Parathyroid adenoma (tissue), 2 donors: Measurements from ENCODE around the gene SAA1.
"Not testable (repeated sequence)": the region's sequence is repeated elsewhere in the genome, so short reads cannot be mapped to it uniquely, and the experiment has no call there.

Experiments used
- H2AFZ ChIP-seq: fragments of 300-600 bp; sonication (generic); one replicate; pipeline ENCODE4 v1.7.0; 2017; ENCODE audit warnings: antibody characterized with exemption, mild to moderate bottlenecking
- H3K27ac ChIP-seq: fragments of 300-600 bp; sonication (generic); one replicate; pipeline ENCODE4 v1.7.0; 2017
- H3K27me3 ChIP-seq: fragments of 300-600 bp; sonication (generic); one replicate; pipeline ENCODE4 v1.7.0; 2017; ENCODE audit warnings: low read length; ENCODE audit not compliant: control insufficient read depth, insufficient read depth
- H3K36me3 ChIP-seq: fragments of 300-600 bp; sonication (generic); one replicate; pipeline ENCODE4 v1.7.0; 2017; ENCODE audit warnings: low read length; ENCODE audit not compliant: control insufficient read depth, insufficient read depth
- H3K4me1 ChIP-seq: fragments of 300-600 bp; sonication (generic); one replicate; pipeline ENCODE4 v1.7.0; 2017; ENCODE audit warnings: control low read depth
- H3K4me2 ChIP-seq: fragments of 300-600 bp; sonication (generic); one replicate; pipeline ENCODE4 v1.7.0; 2017; ENCODE audit warnings: low read length
- H3K4me3 ChIP-seq: fragments of 300-600 bp; sonication (generic); one replicate; pipeline ENCODE4 v1.7.0; 2017; ENCODE audit warnings: low read depth, low read length
- H3K79me2 ChIP-seq: fragments of 300-600 bp; sonication (generic); one replicate; pipeline ENCODE4 v1.7.0; 2017; ENCODE audit warnings: control low read depth
- H3K9ac ChIP-seq: fragments of 300-600 bp; sonication (generic); one replicate; pipeline ENCODE4 v1.7.0; 2017; ENCODE audit warnings: mild to moderate bottlenecking
- H3K9me3 ChIP-seq: fragments of 300-600 bp; sonication (generic); one replicate; pipeline ENCODE4 v1.7.0; 2017; ENCODE audit warnings: low read length; ENCODE audit not compliant: control insufficient read depth
- TF ChIP-seq, protein P1 (sequence below): fragments of 300-600 bp; sonication (generic); IDR thresholded peaks from one replicate; pipeline ENCODE4 v1.7.0; 2017; ENCODE audit warnings: antibody characterized with exemption, mild to moderate bottlenecking
- donor health status: primary hyperparathyroidism.

SAA1 gene

DNA sequence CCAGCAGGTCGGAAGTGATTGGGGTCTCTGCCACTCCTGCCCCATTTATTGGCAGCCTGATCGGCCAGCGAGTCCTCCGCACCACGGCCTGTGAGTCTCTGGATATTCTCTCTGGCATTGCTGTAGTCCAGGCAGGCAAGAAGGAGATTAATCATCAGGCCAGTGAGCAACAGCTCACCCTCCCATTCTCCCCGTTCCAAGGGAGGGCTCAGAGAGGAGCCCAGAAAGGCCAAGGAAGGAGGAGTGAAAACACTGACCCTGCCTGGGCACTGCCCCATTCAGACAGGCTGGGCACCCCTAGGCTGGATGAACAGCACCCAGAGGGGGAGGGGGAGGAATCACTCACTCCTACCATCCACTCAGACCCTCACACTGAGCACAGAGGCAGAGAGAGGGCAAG is 20.7 kb upstream of the SAA1 start:
- no peak overlapping the region for H3K4me3 ChIP-seq
- no peaks in the 10 kb centered on the region for H3K36me3 ChIP-seq
- H3K4me2 ChIP-seq, result no peak overlapping the region
- TF ChIP-seq, protein P1, sequence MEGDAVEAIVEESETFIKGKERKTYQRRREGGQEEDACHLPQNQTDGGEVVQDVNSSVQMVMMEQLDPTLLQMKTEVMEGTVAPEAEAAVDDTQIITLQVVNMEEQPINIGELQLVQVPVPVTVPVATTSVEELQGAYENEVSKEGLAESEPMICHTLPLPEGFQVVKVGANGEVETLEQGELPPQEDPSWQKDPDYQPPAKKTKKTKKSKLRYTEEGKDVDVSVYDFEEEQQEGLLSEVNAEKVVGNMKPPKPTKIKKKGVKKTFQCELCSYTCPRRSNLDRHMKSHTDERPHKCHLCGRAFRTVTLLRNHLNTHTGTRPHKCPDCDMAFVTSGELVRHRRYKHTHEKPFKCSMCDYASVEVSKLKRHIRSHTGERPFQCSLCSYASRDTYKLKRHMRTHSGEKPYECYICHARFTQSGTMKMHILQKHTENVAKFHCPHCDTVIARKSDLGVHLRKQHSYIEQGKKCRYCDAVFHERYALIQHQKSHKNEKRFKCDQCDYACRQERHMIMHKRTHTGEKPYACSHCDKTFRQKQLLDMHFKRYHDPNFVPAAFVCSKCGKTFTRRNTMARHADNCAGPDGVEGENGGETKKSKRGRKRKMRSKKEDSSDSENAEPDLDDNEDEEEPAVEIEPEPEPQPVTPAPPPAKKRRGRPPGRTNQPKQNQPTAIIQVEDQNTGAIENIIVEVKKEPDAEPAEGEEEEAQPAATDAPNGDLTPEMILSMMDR, result no peak
- no peak overlapping the region for H3K27ac ChIP-seq
- no peaks in the 10 kb centered on the region for H3K27me3 ChIP-seq
- H3K4me1 ChIP-seq, result no peaks in the 10 kb centered on the region
- H3K9ac ChIP-seq, result no peak overlapping the region
- H2AFZ ChIP-seq, result no peak overlapping the region
- H3K79me2 ChIP-seq, result no peaks in the 10 kb centered on the region
- no peaks in the 10 kb centered on the region for H3K9me3 ChIP-seq

DNA sequence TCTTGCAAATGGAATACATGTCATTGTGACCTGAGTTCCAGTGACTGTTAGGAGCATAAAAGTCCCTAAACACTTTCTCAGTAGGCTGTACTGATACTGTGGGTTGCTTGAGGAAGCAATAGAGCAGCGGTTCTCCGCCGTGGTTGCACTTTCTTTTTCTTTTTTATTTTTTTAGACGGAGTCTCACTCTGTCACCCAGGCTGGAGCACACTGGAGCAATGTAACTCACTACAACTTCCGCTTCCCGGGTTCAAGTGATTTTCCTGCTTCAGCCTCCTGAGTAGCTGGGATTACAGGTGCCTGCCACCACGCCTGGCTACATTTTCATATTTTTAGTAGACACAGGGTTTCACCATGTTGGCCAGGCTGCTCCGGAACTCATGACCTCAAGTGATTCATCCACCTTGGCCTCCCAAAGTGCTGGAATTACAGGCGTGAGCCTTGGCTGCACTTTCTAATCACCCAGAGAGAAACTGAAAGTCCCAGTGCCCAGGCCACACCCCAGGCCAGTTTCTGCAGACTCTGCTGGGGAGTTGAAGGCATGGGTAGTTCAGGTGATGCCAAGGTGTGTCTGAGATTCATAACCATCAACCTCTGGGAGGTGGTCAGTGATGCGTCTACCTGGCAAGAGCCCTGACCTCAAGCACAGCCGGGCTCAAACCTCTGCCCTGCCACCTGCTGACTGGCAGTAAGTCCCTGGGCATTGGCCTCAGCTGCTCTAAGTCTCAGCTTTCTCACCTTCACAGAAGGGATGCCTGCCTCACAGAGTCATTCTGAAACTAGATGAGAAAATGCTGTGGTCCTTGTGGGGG is 19.5 kb upstream of the SAA1 start:
- not testable (repeated sequence) for H3K79me2 ChIP-seq, H3K27ac ChIP-seq, H3K4me2 ChIP-seq, H3K4me1 ChIP-seq, H2AFZ ChIP-seq, H3K9me3 ChIP-seq, H3K36me3 ChIP-seq, H3K9ac ChIP-seq, H3K4me3 ChIP-seq, H3K27me3 ChIP-seq

DNA sequence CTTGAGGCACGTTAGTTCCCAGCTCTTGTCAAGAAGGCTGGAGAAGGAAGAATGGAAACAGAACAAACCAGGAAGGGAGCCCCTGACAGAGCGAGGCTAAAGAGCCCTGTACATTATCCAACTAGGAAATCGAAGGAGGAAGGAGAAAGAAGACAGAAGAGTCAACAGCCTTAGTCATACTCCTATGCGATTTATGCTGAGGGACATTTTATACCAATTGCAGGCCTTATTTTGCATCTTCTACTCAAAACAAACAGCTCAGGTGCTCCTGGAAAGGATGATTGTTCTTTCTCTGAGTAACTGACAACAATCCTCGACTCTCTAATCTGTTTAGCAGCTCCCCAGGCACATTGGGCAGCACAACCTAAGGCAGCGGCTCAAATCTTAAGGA is 18.9 kb upstream of the SAA1 start:
- not testable (repeated sequence) for H3K27ac ChIP-seq, H3K79me2 ChIP-seq, H3K4me1 ChIP-seq, H3K27me3 ChIP-seq, H2AFZ ChIP-seq, H3K4me2 ChIP-seq, H3K9ac ChIP-seq, H3K36me3 ChIP-seq, H3K4me3 ChIP-seq, H3K9me3 ChIP-seq

DNA sequence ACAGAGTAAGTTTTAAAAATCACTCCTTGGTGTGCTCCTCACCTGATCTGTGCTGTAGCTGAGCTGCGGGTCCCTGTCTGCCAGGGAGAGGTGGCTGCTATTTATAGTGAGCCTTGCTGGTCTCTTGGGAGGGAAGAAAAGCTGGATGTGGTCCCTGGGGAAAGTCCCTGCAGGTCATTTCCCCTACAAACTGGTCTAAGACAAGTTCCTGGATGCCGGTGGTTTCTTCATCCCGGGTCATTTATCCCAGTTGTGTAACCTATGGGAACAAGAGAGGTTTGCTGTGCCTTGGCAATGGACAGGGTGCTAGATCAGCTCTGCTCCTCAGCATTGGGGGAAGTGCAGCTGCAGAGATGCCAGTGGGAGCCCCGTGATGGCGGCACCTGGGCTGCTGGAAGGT is 17.5 kb upstream of the SAA1 start, which contains the start of gene SAA2:
SAA2 (minus strand) TSS at position 108 of the 400 bp plus-strand sequence. CDS start 657 bp downstream, outside the sequence.
- Histone ChIP-seq H3K27me3 (no peaks in the 10 kb centered on the region), H3K9ac (no peak within 1 kb of the TSS), H2AFZ (no peak within 1 kb of the TSS)

DNA sequence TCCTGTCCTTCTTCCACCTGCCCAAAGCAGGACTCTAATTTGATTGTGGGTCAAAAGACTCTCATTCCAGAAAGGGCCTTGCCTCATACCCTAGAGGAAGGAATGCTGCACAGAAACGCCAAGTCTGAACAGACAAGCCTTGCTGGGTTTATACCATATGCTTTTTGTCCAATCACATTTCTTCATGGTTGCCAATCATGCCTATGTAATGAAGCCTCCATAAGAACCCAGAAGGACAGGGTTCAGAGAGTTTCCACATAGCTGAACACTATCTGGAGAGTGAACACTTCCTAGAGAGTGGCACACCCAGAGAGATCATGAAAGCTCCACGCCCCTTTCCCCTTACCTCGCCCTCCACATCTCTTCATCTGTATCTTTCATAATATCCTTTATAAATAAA is 12.8 kb upstream of the SAA1 start:
- no peaks in the 10 kb centered on the region for H3K4me1 ChIP-seq
- no peak overlapping the region for H2AFZ ChIP-seq
- H3K27ac ChIP-seq, result no peak overlapping the region
- H3K36me3 ChIP-seq, result no peaks in the 10 kb centered on the region
- no peaks in the 10 kb centered on the region for H3K27me3 ChIP-seq
- TF ChIP-seq, protein P1, result no peak
- H3K4me2 ChIP-seq, result no peak overlapping the region
- no peaks in the 10 kb centered on the region for H3K9me3 ChIP-seq
- no peak overlapping the region for H3K9ac ChIP-seq
- H3K79me2 ChIP-seq, result no peaks in the 10 kb centered on the region
- no peak overlapping the region for H3K4me3 ChIP-seq

More for the DNA sequence above, 17.5 kb upstream of the SAA1 start, which contains the start of gene SAA2:
- no peak within 1 kb of the TSS for H3K4me2 ChIP-seq
- H3K9me3 ChIP-seq, result no peaks in the 10 kb centered on the region
- no peak within 1 kb of the TSS for H3K4me3 ChIP-seq
- TF ChIP-seq, protein P1, result no peak
- H3K4me1 ChIP-seq, result no peaks in the 10 kb centered on the region
- no peaks in the 10 kb centered on the region for H3K36me3 ChIP-seq
- no peaks in the 10 kb centered on the region for H3K79me2 ChIP-seq
- no peak within 1 kb of the TSS for H3K27ac ChIP-seq
